Natural killer cell (primary cell): ENCODE data around the gene MORN5. TPM values are rescaled to one million over a fixed set of nuclear protein-coding genes. Genes with fewer than 3 reads are reported as not detected.

ENCODE experiments used
- ATAC-seq, 3 donors: fragments of 150-1000 bp in 2 of 3; fragments of 200-7000 bp in 1 of 3; cut with Tn5 transposase; 1 replicate in 1 of 3; 2 replicates in 2 of 3; pipeline ENCODE4 v1.10.0; 2021; ENCODE audit warnings: mild to moderate bottlenecking in 2 of 3, moderate library complexity in 2 of 3
- DNase-seq, 2 donors: peaks; one replicate each; pipeline versions ENCODE4 v3.0.0 to v3.0.0-alpha.2; 2013 to 2021; ENCODE audit warnings: mixed read lengths in 1 of 2
- H3K27ac ChIP-seq: one replicate; pipeline ENCODE4 v1.5.1; 2013; ENCODE audit warnings: mild to moderate bottlenecking, low read length
- H3K27me3 ChIP-seq: one replicate; pipeline ENCODE4 v1.6.1; 2013; ENCODE audit warnings: low read length; ENCODE audit not compliant: control insufficient read depth, insufficient read depth
- H3K36me3 ChIP-seq: one replicate; pipeline ENCODE4 v1.6.1; 2013; ENCODE audit warnings: low read length; ENCODE audit not compliant: control insufficient read depth, insufficient read depth
- H3K4me1 ChIP-seq: one replicate; pipeline ENCODE4 v1.6.1; 2013; ENCODE audit warnings: low read length; ENCODE audit not compliant: control insufficient read depth, insufficient read depth
- H3K4me3 ChIP-seq: one replicate; pipeline ENCODE4 v1.5.1; 2013; ENCODE audit warnings: low read length
- H3K9me3 ChIP-seq: one replicate; pipeline ENCODE4 v1.6.1; 2013; ENCODE audit warnings: low read length; ENCODE audit not compliant: control insufficient read depth, insufficient read depth
- H3K27ac Mint-ChIP-seq, 2 donors: one replicate each; pipeline ENCODE4 v1.8.0; 2022; ENCODE audit warnings: mild to moderate bottlenecking in 2 of 2, mixed read lengths in 2 of 2, moderate library complexity in 1 of 2
- H3K27me3 Mint-ChIP-seq, 2 donors: one replicate each; pipeline ENCODE4 v1.8.0; 2022; ENCODE audit warnings: low read depth in 2 of 2, mixed read lengths in 2 of 2
- H3K36me3 Mint-ChIP-seq: one replicate; pipeline ENCODE4 v1.8.0; 2022; ENCODE audit warnings: mixed read lengths
- H3K4me1 Mint-ChIP-seq, 2 donors: one replicate each; pipeline ENCODE4 v1.8.0; 2022; ENCODE audit warnings: mixed read lengths in 2 of 2
- H3K4me3 Mint-ChIP-seq: one replicate; pipeline ENCODE4 v1.8.0; 2022; ENCODE audit warnings: mild to moderate bottlenecking, moderate library complexity, mixed read lengths
- H3K9me3 Mint-ChIP-seq, 2 donors: one replicate each; pipeline ENCODE4 v1.8.0; 2022; ENCODE audit warnings: mixed read lengths in 2 of 2
- WGBS: methylation state at CpG from one replicate; pipeline ENCODE4 v1.1.7; 2013; ENCODE audit warnings: missing lambda C conversion rate; ENCODE audit not compliant: insufficient coverage; 5-methylcytosine and 5-hydroxymethylcytosine counted together
- intact Hi-C: fragments of 100-400 bp; cut with micrococcal nuclease; formaldehyde crosslinking; loops from one replicate; pipeline ENCODE4 v1.14.2; 2022
- total RNA-seq, 4 donors: library from RNA; stranded (reverse); fragments of 120-200 nt in 1 of 4; gene quantifications; one replicate each; pipeline versions ENCODE4 v1.2.3 to v1.2.4, GENCODE V29; 2013 to 2022
- TF ChIP-seq, protein P1 (sequence below): fragments of 200-600 bp; IDR thresholded peaks from one replicate; pipeline ENCODE4 v1.8.0; 2022; ENCODE audit warnings: antibody characterized with exemption

MORN5 gene
- total RNA-seq, 3 donors from 2014 or later (not counting 1 experiment from before 2014, with no cell fraction given): not detected

DNA sequence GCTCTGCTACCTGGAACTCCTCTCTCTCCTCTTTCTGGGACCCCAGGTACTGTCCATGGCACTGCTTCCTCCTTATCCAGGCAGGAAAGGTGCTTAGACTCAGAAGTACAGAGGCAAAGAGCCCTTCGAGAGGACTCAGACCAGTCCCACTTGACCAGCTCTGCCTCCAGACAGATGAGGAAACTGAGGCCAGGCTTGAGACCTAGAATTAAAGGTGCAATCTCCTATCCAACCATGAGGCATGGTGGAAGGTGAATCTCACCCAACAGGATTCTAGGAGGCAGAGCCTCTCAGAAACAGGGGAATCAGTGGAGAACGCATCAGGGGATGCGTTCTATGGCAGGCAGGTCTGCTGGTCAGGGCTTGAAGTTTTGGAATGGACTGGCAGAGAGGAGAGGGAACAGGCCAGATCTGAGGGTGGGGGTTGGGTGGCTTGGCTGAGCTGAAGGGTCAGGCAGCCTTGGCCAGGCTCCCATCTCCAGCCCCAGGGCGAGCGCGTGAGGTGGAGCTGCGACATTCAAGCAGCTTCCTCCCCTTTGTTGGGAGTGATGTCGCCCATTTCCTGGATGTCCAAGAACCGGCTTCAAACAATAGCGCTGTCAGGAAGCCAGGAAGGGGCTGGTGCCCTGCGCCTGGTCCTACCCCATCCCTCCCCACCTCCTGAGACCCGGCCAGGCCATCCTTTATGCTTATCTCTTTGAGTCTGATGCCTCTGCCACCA lies 26.3 kb upstream of the MORN5 start:
- H3K4me1 ChIP-seq: peaks cover 5% of the 10 kb centered on the region
- no peaks in the 10 kb centered on the region for H3K9me3 Mint-ChIP-seq
- TF ChIP-seq, protein P1, sequence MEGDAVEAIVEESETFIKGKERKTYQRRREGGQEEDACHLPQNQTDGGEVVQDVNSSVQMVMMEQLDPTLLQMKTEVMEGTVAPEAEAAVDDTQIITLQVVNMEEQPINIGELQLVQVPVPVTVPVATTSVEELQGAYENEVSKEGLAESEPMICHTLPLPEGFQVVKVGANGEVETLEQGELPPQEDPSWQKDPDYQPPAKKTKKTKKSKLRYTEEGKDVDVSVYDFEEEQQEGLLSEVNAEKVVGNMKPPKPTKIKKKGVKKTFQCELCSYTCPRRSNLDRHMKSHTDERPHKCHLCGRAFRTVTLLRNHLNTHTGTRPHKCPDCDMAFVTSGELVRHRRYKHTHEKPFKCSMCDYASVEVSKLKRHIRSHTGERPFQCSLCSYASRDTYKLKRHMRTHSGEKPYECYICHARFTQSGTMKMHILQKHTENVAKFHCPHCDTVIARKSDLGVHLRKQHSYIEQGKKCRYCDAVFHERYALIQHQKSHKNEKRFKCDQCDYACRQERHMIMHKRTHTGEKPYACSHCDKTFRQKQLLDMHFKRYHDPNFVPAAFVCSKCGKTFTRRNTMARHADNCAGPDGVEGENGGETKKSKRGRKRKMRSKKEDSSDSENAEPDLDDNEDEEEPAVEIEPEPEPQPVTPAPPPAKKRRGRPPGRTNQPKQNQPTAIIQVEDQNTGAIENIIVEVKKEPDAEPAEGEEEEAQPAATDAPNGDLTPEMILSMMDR: no peak
- WGBS: 82% methylated on average over 12 of the region's 12 CpGs
- no peak overlapping the region for H3K4me3 Mint-ChIP-seq
- H3K27ac Mint-ChIP-seq: no peak overlapping the region
- no peaks in the 10 kb centered on the region for H3K9me3 ChIP-seq
- H3K27me3 ChIP-seq: no peaks in the 10 kb centered on the region
- H3K36me3 Mint-ChIP-seq: no peaks in the 10 kb centered on the region
- no peak overlapping the region for H3K4me3 ChIP-seq
- DNase-seq (no peak), ATAC-seq (no peak)
- H3K27ac ChIP-seq: no peak overlapping the region
- no peaks in the 10 kb centered on the region for H3K4me1 Mint-ChIP-seq
- intact Hi-C loops: no loop called here
- no peaks in the 10 kb centered on the region for H3K27me3 Mint-ChIP-seq
- no peaks in the 10 kb centered on the region for H3K36me3 ChIP-seq

DNA sequence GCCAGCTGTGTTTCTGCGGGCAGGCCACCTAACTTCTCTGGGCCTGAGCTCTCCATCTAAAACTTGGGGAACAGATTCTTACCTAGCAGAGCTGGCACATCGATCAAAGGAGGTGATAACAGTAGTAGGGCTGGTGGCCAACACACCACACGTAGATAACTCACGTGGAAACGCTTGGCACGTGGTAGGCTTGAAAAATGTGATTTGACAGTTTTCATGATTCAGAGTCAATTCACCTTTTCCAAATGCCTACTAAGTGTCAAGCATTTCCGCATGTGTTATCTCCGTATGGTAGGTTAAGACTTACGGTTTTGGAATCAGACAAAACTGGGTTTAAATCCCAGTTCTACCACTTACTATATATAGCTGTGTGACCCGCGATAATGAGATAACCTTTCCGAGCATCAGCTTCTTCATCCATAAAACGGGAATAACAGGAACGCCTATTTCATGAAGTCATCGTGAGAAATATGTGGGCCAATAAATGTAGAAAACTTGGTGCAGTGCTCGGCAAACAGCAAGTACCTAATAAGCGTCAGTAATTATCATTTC lies 25.6 kb upstream of the MORN5 start:
- no peaks in the 10 kb centered on the region for H3K27me3 ChIP-seq
- Mint-ChIP-seq H3K36me3 (no peaks in the 10 kb centered on the region), H3K4me1 (no peaks in the 10 kb centered on the region), H3K27ac (no peak overlapping the region), H3K4me3 (no peak overlapping the region), H3K9me3 (no peaks in the 10 kb centered on the region), H3K27me3 (no peaks in the 10 kb centered on the region)
- H3K36me3 ChIP-seq: no peaks in the 10 kb centered on the region
- no peak overlapping the region for H3K4me3 ChIP-seq
- DNase-seq (no peak), ATAC-seq (no peak)
- 93% methylated on average over 17 of the region's 17 CpGs for WGBS
- TF ChIP-seq, protein P1: no peak
- no peaks in the 10 kb centered on the region for H3K9me3 ChIP-seq
- H3K27ac ChIP-seq: no peak overlapping the region
- intact Hi-C loops: no loop called here
- H3K4me1 ChIP-seq: no peaks in the 10 kb centered on the region

DNA sequence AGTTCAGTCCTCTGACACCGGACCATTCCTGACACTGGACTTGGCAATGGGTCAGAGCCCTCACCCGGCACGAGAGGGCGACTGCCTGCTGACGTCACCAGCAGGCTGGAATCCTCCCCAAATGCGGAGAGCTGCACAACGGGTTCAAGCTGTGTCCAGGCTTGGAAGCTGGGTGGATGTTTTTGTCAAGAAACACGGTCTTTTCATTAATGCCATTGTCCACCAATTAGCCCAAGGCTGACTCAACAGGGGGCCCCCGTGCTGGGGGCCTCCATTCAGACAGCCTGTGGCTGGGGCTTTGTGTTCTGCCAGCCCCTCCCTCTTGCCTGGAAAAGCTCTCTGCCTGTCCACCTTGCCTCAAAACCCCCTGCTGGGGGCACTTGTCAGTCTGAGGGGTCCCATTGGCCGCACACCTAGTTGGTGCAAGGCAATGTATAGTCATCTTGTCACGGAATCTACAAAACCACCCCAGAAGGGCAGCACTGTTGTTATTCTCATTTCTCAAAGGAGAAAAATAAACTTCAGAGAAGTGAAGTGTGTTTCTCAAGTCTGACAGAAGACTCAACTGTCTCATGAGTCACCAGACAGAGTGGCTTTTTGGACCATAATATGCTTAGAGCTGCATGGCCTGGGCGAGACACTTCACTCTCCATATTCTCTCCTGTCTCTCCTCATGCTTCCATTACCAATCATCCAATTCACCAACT lies 24.7 kb upstream of the MORN5 start:
- Histone ChIP-seq H3K9me3 (no peaks in the 10 kb centered on the region), H3K36me3 (no peaks in the 10 kb centered on the region), H3K27me3 (no peaks in the 10 kb centered on the region), H3K4me1 (no peaks in the 10 kb centered on the region), H3K27ac (no peak overlapping the region), H3K4me3 (no peak overlapping the region)
- DNase-seq: no peak
- no peak for ATAC-seq
- WGBS: 81% methylated on average over 12 of the region's 12 CpGs
- Mint-ChIP-seq H3K36me3 (no peaks in the 10 kb centered on the region), H3K9me3 (no peaks in the 10 kb centered on the region), H3K27me3 (no peaks in the 10 kb centered on the region), H3K4me1 (no peaks in the 10 kb centered on the region), H3K4me3 (no peak overlapping the region), H3K27ac (no peak overlapping the region)
- intact Hi-C loops: no loop called here
- TF ChIP-seq, protein P1: no peak
